ENCODE results near the gene RAB40C. TPM values are rescaled to one million over a fixed set of nuclear protein-coding genes. Genes with fewer than 3 reads are reported as not detected.

Gene RAB40C
- total RNA-seq, 6 experiments from 2014 or later, result 10.0 to 14.1 (median 12.0) TPM

- no peak for ATAC-seq
These were observed 942 bp downstream of the RAB40C start for GRCh38 chr16:590815-591200.

DNA sequence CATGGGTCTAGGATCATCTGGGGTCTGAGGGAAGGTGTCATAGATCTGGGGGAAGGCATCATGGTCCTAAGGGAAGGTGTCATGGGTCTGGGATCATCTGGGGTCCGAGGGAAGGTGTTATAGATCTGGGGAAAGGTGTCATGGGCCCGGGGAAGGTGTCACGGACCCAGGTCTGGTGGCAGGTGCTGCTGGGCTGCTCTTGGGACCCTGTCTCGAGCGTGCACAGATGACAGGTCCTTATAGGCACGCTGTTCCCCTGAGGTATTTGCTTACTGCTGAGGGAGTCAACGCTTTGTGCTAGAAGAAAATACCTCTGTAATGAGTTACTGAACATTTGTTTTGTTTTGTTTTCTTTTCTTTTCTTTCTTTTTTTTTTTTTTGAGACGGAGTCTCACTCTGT is 1.4 kb downstream of the RAB40C start:
- peaks cover 0 to 66% (median 33%) of the 10 kb centered on the region in 4 donors for H3K4me1 ChIP-seq
- intact Hi-C loops (cut with DNase I), result no loop called here
- TF ChIP-seq POLR2A (IDR thresholded peaks at IDR 0.05) (no peak), CTCF (IDR thresholded peaks at IDR 0.05) (no peak)
- no peak overlapping the region for H3K27ac ChIP-seq
- WGBS (ENCODE audit: insufficient coverage, low coverage, low lambda C conversion rate, missing lambda C conversion rate), result 31% methylated on average over 3 of the region's 8 CpGs
- DNase-seq, result no peak
- H3K36me3 ChIP-seq, result no peaks in the 10 kb centered on the region
- ATAC-seq, result no peak
- H3K27me3 ChIP-seq, result no peaks in the 10 kb centered on the region
- peak overlapping the region in 2 of 3 donors; percentile 82 to 90 for H3K4me3 ChIP-seq
- no peaks in the 10 kb centered on the region for H3K9me3 ChIP-seq

More at GRCh38 chr16:590815-591200, 942 bp downstream of the RAB40C start:
- peak overlapping the region; percentile 79 to 90 (median 82) for H3K4me3 ChIP-seq
- H3K27me3 ChIP-seq, result no peaks in the 10 kb centered on the region
- no peaks in the 10 kb centered on the region for H3K9me3 ChIP-seq
- peaks cover 0 to 66% (median 33%) of the 10 kb centered on the region in 4 donors for H3K4me1 ChIP-seq
- intact Hi-C loops (cut with DNase I), result no loop called here
- H3K27ac ChIP-seq, result no peak overlapping the region
- H3K36me3 ChIP-seq, result no peaks in the 10 kb centered on the region
- WGBS (ENCODE audit: insufficient coverage, low coverage, low lambda C conversion rate, missing lambda C conversion rate), result 23% methylated on average over 10 of the region's 10 CpGs
- TF ChIP-seq CTCF (IDR thresholded peaks at IDR 0.05) (no peak), POLR2A (IDR thresholded peaks at IDR 0.05) (no peak)
- no peak for DNase-seq

DNA sequence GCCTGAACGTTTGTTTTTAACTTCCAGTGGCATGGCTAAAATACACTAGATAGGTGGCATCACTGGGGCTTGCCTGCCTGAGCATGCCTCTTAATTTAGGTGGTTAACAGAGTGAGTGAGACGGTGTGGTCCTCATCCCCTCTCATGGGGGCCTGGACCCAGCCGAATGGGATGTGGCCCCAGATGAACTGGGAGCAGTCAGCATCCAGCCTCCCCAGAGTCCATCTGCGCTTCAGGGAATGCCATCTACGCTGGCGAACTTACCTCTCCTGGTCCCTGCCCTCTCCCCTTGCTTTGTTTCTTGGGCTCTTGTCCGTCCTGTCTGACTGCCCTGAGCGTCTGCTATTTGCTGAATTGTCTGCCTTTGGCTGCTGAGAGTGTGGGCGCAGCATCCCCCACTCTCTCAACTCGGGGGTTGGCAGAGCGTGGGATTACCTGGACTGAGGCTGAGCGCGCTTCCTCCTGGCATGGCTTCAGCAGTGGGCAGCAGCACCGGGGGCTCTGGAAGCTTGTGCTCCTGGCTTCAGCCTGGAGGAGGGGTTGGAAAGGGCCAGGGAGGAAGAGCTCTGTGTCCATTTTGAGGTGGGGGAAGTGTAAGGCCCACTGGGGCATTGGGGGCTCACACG is 2.1 kb downstream of the RAB40C start:
- H3K4me1 ChIP-seq, result peaks cover 0 to 62% (median 34%) of the 10 kb centered on the region in 4 donors
- H3K36me3 ChIP-seq, result no peaks in the 10 kb centered on the region
- ATAC-seq, result no peak
- H3K9me3 ChIP-seq, result no peaks in the 10 kb centered on the region
- DNase-seq, result no peak
- peak overlapping the region; percentile 59 to 80 (median 65) for H3K27ac ChIP-seq
- no peak for TF ChIP-seq POLR2A (IDR thresholded peaks at IDR 0.05)
- peak overlapping the region in 1 of 3 donors; percentile 20 for H3K4me3 ChIP-seq
- WGBS (ENCODE audit: insufficient coverage, low coverage, low lambda C conversion rate, missing lambda C conversion rate), result 59% methylated on average over 4 of the region's 15 CpGs
- intact Hi-C loops (cut with DNase I), result no loop called here
- H3K27me3 ChIP-seq, result no peaks in the 10 kb centered on the region

DNA sequence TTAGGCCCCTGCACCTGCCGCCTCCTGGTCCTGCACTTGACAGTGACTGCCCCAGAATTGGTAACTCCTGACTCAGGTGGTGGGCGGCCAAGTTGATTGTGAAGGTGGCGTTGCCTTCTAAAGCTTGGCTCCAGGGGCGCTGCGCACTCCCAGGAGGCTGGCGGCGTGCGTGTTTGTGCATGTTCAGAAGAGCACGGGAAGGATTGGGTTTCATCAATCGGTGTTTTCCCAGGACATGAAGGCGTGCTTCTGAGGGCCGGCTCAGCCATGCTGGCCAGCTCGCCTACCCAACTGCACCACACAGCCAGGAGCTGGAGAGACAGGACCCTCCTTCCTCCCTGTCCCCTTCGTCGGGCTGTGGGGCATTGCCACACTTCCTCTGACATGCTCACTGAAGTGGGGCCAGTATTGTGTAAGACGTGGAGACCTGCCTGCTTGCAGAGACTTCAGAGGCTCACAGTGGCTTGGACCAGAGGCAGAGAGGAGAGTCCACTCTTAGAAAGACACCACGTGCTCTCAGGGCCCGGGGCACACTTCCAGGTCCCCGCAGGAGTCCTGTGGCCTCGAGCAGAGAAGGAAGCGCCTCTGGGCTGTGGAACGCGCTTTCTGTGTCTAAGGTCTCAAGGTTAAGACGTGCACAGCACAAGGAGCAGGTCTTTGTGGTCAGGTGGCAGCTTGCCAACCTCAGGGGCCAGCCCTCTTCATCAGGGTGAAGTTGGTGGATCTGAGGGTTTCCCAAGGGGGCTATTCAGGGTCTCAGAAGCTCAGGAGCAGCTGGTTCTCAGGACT is 2.8 kb downstream of the RAB40C start:
- DNase-seq, result peak; percentile 66 to 89 (median 86)

More for the DNA sequence above, 2.8 kb downstream of the RAB40C start:
- TF ChIP-seq CTCF (IDR thresholded peaks at IDR 0.05) (peak in 3 of 4 donors; percentile 19 to 26 (median 23)), POLR2A (IDR thresholded peaks at IDR 0.05) (peak; percentile 26)
- H3K9me3 ChIP-seq, result no peaks in the 10 kb centered on the region
- peak overlapping the region; percentile 59 to 80 (median 65) for H3K27ac ChIP-seq
- ATAC-seq, result peak; percentile 3 to 32 (median 17)
- peaks cover 0 to 56% (median 31%) of the 10 kb centered on the region in 4 donors for H3K4me1 ChIP-seq
- no peaks in the 10 kb centered on the region for H3K27me3 ChIP-seq
- H3K4me3 ChIP-seq, result peak overlapping the region in 1 of 3 donors; percentile 20
- intact Hi-C loops (cut with DNase I), result no loop called here
- 21% methylated on average over 11 of the region's 24 CpGs for WGBS (ENCODE audit: insufficient coverage, low coverage, low lambda C conversion rate, missing lambda C conversion rate)
- H3K36me3 ChIP-seq, result no peaks in the 10 kb centered on the region
